Right lobe of liver (tissue), 4 donors: ENCODE measurements around the gene SEMA6C.

Experiments used
- POLR2A ChIP-seq: fragments of 450-650 bp; IDR thresholded peaks from one replicate; pipeline ENCODE4 v1.6.1; 2017; ENCODE audit warnings: antibody characterized with exemption, mild to moderate bottlenecking
- TF ChIP-seq, protein P1 (sequence below), 4 donors: fragments of 200-600 bp in 3 of 4; fragments of 450-650 bp in 1 of 4; IDR thresholded peaks; one replicate each; pipeline versions ENCODE4 v1.5.1 to v1.8.0; 2016 to 2022; ENCODE audit warnings: antibody characterized with exemption in 4 of 4, mild to moderate bottlenecking in 2 of 4
- donor health status: DM: no; HTN: no; CAD: no.
- donor health status: DM: no; HTN: no; CAD: no.
- donor health status: DM: no; HTN: yes; CAD: no.

DNA sequence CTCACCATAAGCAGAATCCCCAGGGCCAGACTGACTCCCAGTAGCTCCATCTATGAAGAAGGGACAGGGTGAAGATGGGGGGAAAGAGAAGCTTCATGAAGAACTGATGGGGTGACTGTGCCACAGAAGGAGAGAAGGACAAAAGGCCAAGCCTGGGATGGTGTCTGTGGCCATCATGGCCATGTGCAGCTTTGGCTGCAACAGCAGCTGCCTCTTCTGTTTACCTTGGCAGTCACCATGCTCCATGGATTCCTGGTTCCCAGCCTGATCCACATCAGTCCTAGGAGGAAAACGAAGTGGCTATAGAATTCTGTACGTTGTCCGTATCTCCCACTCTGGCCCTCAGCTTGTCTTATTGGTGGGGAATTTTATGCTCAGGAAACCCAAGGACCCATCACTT is 12.0 kb downstream of the SEMA6C start:
- TF ChIP-seq, protein P1, sequence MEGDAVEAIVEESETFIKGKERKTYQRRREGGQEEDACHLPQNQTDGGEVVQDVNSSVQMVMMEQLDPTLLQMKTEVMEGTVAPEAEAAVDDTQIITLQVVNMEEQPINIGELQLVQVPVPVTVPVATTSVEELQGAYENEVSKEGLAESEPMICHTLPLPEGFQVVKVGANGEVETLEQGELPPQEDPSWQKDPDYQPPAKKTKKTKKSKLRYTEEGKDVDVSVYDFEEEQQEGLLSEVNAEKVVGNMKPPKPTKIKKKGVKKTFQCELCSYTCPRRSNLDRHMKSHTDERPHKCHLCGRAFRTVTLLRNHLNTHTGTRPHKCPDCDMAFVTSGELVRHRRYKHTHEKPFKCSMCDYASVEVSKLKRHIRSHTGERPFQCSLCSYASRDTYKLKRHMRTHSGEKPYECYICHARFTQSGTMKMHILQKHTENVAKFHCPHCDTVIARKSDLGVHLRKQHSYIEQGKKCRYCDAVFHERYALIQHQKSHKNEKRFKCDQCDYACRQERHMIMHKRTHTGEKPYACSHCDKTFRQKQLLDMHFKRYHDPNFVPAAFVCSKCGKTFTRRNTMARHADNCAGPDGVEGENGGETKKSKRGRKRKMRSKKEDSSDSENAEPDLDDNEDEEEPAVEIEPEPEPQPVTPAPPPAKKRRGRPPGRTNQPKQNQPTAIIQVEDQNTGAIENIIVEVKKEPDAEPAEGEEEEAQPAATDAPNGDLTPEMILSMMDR (IDR thresholded peaks at IDR 0.05), result no peak
- TF ChIP-seq POLR2A, result no peak
